NB4 (cell line): ENCODE measurements around the gene KRTAP4-3.
"Not testable (repeated sequence)": the region's sequence is repeated elsewhere in the genome, so short reads cannot be mapped to it uniquely, and the experiment has no call there.

Experiments
- DNase-seq: peaks from one replicate; pipeline ENCODE4 v3.0.0; 2010; ENCODE audit warnings: low read depth
- H3K4me3 ChIP-seq: one replicate; pipeline ENCODE4 v1.5.1; 2011; ENCODE audit warnings: mild to moderate bottlenecking, low read depth, low read length, moderate library complexity
- MYC ChIP-seq: IDR thresholded peaks from 2 replicates; pipeline ENCODE4 v1.6.1; 2011; ENCODE audit warnings: low read depth, low read length
- POLR2A ChIP-seq: IDR thresholded peaks from 2 replicates; pipeline ENCODE4 v1.6.1; 2011; ENCODE audit warnings: mild to moderate bottlenecking; ENCODE audit not compliant: insufficient read length; ENCODE audit errors: extremely low read depth
- TF ChIP-seq, protein P1 (sequence below): IDR thresholded peaks from one replicate; pipeline ENCODE4 v1.5.1; 2012; ENCODE audit warnings: low read depth, low read length
- TF ChIP-seq, protein P2 (sequence below): IDR thresholded peaks from 2 replicates; pipeline ENCODE4 v1.6.1; 2011; ENCODE audit warnings: low read depth, low read length

KRTAP4-3 gene

DNA sequence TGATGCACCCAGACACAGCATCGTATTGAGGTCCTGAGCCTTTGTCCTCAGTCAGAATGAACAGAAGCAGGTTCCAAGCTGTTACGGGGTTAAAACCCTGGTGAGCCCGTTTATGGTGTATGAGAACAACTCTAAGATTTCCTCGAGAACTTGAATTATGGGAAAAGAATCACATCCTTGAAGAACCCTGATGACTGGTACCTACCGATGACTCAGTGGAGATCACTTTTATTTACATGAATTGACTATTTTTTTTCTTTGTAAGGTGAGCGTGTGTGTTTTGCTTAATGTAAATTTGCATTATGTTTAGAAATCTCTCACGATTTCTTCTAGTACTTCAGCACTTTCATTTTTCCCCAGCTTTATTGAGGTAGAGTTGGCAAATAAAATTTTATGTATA, 4.2 kb downstream of the KRTAP4-3 start:
- TF ChIP-seq, protein P1, sequence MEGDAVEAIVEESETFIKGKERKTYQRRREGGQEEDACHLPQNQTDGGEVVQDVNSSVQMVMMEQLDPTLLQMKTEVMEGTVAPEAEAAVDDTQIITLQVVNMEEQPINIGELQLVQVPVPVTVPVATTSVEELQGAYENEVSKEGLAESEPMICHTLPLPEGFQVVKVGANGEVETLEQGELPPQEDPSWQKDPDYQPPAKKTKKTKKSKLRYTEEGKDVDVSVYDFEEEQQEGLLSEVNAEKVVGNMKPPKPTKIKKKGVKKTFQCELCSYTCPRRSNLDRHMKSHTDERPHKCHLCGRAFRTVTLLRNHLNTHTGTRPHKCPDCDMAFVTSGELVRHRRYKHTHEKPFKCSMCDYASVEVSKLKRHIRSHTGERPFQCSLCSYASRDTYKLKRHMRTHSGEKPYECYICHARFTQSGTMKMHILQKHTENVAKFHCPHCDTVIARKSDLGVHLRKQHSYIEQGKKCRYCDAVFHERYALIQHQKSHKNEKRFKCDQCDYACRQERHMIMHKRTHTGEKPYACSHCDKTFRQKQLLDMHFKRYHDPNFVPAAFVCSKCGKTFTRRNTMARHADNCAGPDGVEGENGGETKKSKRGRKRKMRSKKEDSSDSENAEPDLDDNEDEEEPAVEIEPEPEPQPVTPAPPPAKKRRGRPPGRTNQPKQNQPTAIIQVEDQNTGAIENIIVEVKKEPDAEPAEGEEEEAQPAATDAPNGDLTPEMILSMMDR: no peak
- TF ChIP-seq MYC (no peak), POLR2A (no peak)
- TF ChIP-seq, protein P2, sequence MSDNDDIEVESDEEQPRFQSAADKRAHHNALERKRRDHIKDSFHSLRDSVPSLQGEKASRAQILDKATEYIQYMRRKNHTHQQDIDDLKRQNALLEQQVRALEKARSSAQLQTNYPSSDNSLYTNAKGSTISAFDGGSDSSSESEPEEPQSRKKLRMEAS: no peak
- no peak overlapping the region for H3K4me3 ChIP-seq
- no peak for DNase-seq

DNA sequence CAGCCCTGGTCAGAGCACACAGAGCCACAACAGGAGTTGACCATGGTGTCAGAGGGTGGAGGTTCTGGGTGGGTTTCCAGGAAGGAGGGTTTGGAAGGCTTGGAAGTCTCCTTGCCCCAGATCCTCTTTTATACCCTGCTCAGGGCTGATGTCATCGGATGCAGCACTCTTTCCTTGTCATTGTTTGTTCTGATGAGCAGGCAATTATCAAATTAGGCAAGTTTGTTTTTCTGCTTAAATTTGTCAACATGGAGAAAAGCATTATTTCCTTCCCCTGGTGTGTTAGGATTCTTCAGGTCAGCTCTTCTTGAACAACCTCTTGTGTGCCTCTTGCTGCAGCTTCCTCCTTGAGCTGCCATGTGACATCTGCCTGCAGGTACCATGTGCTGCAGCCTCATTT, 7.4 kb downstream of the KRTAP4-3 start, which contains the start of gene KRTAP4-4:
Gene KRTAP4-4, minus strand, starts transcription at position 101 of the 400 bp plus-strand sequence. Its CDS starts 57 bp downstream, at position 44.
- DNase-seq: no peak
- H3K4me3 ChIP-seq: no peak within 1 kb of the TSS
- TF ChIP-seq MYC (no peak), POLR2A (no peak)
- TF ChIP-seq, protein P2: no peak
- TF ChIP-seq, protein P1: no peak

DNA sequence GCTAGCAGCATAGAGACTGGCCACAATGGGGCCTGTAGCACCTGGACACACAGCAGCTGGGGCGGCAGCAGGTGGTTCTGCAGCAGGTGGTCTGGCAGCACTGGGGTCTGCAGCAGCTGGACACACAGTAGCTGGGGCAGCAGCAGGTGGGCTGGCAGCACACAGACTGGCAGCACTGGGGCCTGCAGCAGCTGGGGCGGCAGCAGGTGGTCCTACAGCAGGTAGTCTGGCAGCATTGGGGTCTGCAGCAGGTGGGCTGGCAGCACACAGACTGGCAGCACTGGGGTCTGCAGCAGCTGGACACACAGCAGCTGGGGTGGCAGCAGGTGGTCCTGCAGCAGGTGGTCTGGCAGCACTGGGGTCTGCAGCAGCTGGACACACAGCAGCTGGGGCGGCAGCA, 7.8 kb downstream of the KRTAP4-3 start:
- DNase-seq, H3K4me3 ChIP-seq: not testable (repeated sequence)

DNA sequence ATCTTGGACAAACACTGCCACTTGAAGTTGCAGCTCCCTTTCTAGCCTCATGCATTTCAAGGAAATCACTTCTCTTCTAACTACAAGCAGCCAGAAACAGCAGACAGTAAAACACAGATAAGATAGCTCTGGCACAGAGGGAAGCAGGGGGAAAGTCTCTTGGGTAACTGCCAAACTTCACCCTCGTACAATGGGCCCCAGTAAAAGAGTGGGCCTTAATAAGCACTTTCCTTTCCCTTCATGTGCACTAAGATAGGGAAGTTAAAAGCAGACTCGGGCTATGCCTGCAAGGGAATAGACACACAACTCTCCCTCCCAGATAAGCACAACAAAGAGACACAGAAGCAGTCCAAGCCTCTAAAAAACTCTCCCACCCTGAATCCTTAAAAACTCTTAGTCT, 14.2 kb downstream of the KRTAP4-3 start:
- H3K4me3 ChIP-seq: no peak overlapping the region
- TF ChIP-seq POLR2A (no peak), MYC (no peak)
- TF ChIP-seq, protein P1: no peak
- TF ChIP-seq, protein P2: no peak
- DNase-seq: no peak

DNA sequence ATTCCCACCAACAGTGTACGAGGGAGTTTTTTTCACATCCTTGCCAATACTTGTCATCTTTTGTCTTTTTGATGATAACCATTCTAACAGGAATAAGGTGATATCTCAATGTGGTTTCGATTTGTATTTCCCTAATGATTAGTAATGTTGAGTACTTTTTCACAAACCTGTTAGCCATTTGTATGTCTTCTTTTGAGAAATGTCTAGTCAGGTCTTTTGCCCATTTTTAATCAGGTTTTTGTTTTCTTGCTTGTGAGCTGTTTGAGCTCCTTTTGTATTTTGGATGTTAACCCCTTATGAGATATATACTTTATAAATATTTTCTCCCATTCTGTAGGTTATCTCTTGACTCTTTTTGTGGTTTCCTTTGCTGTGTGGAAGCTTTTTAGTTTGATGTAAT, 16.5 kb downstream of the KRTAP4-3 start:
- no peak overlapping the region for H3K4me3 ChIP-seq
- no peak for DNase-seq
- TF ChIP-seq, protein P1: no peak
- TF ChIP-seq POLR2A (no peak), MYC (no peak)
- TF ChIP-seq, protein P2: no peak

DNA sequence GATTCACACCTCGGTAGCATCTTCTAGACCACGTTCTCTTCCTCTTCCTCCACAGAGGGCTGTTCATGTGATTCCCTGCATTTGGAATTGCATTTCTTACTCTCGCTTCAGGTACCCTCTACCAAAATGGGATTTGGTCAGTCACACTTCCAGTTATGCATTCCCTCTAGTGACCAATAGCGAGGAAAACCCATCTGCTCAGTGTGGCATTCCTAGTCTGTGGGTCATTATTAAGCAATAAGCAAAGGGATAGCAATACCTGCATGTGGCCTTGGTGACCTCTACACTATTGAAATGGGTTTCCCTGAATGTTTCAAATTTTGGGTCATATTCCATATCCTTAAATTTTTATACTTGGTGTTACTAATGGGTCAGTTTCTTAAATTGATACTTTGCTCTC, 18.0 kb downstream of the KRTAP4-3 start:
- no peak for DNase-seq
- TF ChIP-seq, protein P1: no peak
- TF ChIP-seq POLR2A: no peak
- TF ChIP-seq, protein P2: no peak
- TF ChIP-seq MYC: no peak
- H3K4me3 ChIP-seq: no peak overlapping the region
